Body of pancreas (tissue), 4 donors: Measurements from ENCODE around the gene CTTN.

Experiments used
- POLR2A ChIP-seq, 3 donors: fragments of 450-650 bp; IDR thresholded peaks; one replicate each; pipeline ENCODE4 v1.6.1; 2016; ENCODE audit warnings: antibody characterized with exemption in 3 of 3, mild to moderate bottlenecking in 2 of 3
- TF ChIP-seq, protein P1 (sequence below), 7 experiments: fragments of 450-650 bp in 4 of 7; fragments of 200-600 bp in 3 of 7; sonication (generic) in 3 of 7; IDR thresholded peaks; one replicate each; pipeline ENCODE4 v1.5.1; 2016 to 2019; ENCODE audit warnings: antibody characterized with exemption in 7 of 7

DNA sequence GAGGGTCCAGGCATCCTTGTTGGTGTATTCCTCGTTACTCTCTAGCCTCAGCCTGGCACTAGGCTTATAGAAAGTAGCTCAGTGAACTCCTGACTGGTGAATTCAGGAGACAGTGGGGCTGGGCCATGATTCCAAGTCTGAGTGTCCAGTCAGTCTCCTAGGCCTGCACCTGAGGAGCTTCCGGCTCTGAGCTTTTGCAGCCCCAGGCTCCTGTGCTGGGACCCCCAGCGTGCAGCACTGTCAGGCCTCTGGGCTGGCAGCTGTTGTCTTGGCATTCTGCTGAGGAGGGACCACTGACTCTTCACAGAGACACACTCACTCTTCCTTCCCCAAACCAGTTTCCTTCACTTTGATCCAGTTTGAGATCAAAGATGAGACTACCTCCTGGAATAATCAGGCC is 82.4 kb downstream of the CTTN start:
- TF ChIP-seq POLR2A (IDR thresholded peaks at IDR 0.05) = no peak
- TF ChIP-seq, protein P1, sequence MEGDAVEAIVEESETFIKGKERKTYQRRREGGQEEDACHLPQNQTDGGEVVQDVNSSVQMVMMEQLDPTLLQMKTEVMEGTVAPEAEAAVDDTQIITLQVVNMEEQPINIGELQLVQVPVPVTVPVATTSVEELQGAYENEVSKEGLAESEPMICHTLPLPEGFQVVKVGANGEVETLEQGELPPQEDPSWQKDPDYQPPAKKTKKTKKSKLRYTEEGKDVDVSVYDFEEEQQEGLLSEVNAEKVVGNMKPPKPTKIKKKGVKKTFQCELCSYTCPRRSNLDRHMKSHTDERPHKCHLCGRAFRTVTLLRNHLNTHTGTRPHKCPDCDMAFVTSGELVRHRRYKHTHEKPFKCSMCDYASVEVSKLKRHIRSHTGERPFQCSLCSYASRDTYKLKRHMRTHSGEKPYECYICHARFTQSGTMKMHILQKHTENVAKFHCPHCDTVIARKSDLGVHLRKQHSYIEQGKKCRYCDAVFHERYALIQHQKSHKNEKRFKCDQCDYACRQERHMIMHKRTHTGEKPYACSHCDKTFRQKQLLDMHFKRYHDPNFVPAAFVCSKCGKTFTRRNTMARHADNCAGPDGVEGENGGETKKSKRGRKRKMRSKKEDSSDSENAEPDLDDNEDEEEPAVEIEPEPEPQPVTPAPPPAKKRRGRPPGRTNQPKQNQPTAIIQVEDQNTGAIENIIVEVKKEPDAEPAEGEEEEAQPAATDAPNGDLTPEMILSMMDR (IDR thresholded peaks at IDR 0.05) = no peak
